Measurements from ENCODE around the gene ATP6V1C2. TPM values are rescaled to one million over a fixed set of nuclear protein-coding genes. Genes with fewer than 3 reads are reported as not detected.

Gene ATP6V1C2
- polyA plus RNA-seq, 1 donor from 2014 or later: not detected

GRCh38 chr2:10759151-10759714, 37.8 kb downstream of the ATP6V1C2 start:
- no peaks in the 10 kb centered on the region for H3K9me2 ChIP-seq (ENCODE audit: insufficient read depth, low read length)
- H3K27me3 ChIP-seq (ENCODE audit: insufficient read depth, low read depth, low read length): no peaks in the 10 kb centered on the region
- H3K36me3 ChIP-seq (ENCODE audit: insufficient read depth, low read length): no peaks in the 10 kb centered on the region
- H3F3A ChIP-seq (ENCODE audit: insufficient read depth, low read length, poor library complexity, severe bottlenecking): no peaks in the 10 kb centered on the region
- no peak overlapping the region for H3K9ac ChIP-seq (ENCODE audit: low read length)
- no peaks in the 10 kb centered on the region for H3K9me3 ChIP-seq (ENCODE audit: low read length)
- H3K79me2 ChIP-seq (replicated peaks; ENCODE audit: insufficient read depth, low read length): no peaks in the 10 kb centered on the region
- no peaks in the 10 kb centered on the region for H4K20me1 ChIP-seq (ENCODE audit: insufficient read depth)
- H3K4me3 ChIP-seq (ENCODE audit: low read length): no peak overlapping the region
- TF ChIP-seq CTCF (IDR thresholded peaks at IDR 0.05; ENCODE audit: poor library complexity, severe bottlenecking) (no peak), EP300 (conservative IDR thresholded peaks at IDR 0.05; ENCODE audit: poor library complexity, severe bottlenecking) (no peak)
- no peak overlapping the region for H3K27ac ChIP-seq (ENCODE audit: low read length)
- H2AFZ ChIP-seq (ENCODE audit: low read depth, low read length): no peak overlapping the region
- H3K4me2 ChIP-seq (ENCODE audit: low read length): no peak overlapping the region

- H3K4me3 ChIP-seq (ENCODE audit: low read length): no peak overlapping the region
- H3K9me3 ChIP-seq (ENCODE audit: low read length): no peaks in the 10 kb centered on the region
- no peaks in the 10 kb centered on the region for H3K79me2 ChIP-seq (replicated peaks; ENCODE audit: insufficient read depth, low read length)
- no peaks in the 10 kb centered on the region for H3F3A ChIP-seq (ENCODE audit: insufficient read depth, low read length, poor library complexity, severe bottlenecking)
- H3K27ac ChIP-seq (ENCODE audit: low read length): no peak overlapping the region
- H4K20me1 ChIP-seq (ENCODE audit: insufficient read depth): no peaks in the 10 kb centered on the region
- no peaks in the 10 kb centered on the region for H3K36me3 ChIP-seq (ENCODE audit: insufficient read depth, low read length)
- H2AFZ ChIP-seq (ENCODE audit: low read depth, low read length): no peak overlapping the region
- TF ChIP-seq SMC3 (conservative IDR thresholded peaks at IDR 0.05; ENCODE audit: poor library complexity) (no peak), POLR2AphosphoS5 (IDR thresholded peaks at IDR 0.05) (no peak), EP300 (conservative IDR thresholded peaks at IDR 0.05; ENCODE audit: poor library complexity, severe bottlenecking) (no peak), MXI1 (conservative IDR thresholded peaks at IDR 0.05; ENCODE audit: poor library complexity, severe bottlenecking) (no peak), EZH2 (IDR thresholded peaks at IDR 0.05; ENCODE audit: borderline replicate concordance, insufficient read depth, low read length, poor library complexity, severe bottlenecking) (no peak), REST (IDR thresholded peaks at IDR 0.05; ENCODE audit: borderline replicate concordance) (no peak), CTCF (IDR thresholded peaks at IDR 0.05; ENCODE audit: poor library complexity, severe bottlenecking) (no peak), RAD21 (conservative IDR thresholded peaks at IDR 0.05) (no peak), TAF1 (IDR thresholded peaks at IDR 0.05; ENCODE audit: low read depth) (no peak)
- no peaks in the 10 kb centered on the region for H3K27me3 ChIP-seq (ENCODE audit: insufficient read depth, low read depth, low read length)
- no peak overlapping the region for H3K9ac ChIP-seq (ENCODE audit: low read length)
- H3K9me2 ChIP-seq (ENCODE audit: insufficient read depth, low read length): no peaks in the 10 kb centered on the region
- no peak overlapping the region for H3K4me2 ChIP-seq (ENCODE audit: low read length)
Observed at GRCh38 chr2:10760794-10761504, 39.5 kb downstream of the ATP6V1C2 start.

Data from neural cell (in vitro differentiated cells).